Measurements from ENCODE around the gene PIWIL4. TPM values are rescaled to one million over a fixed set of nuclear protein-coding genes. Genes with fewer than 3 reads are reported as not detected.
"Not testable (repeated sequence)": the region's sequence is repeated elsewhere in the genome, so short reads cannot be mapped to it uniquely, and the experiment has no call there.

The PIWIL4 gene
- total RNA-seq, 1 experiment from 2014 or later, result 0.05 TPM

DNA sequence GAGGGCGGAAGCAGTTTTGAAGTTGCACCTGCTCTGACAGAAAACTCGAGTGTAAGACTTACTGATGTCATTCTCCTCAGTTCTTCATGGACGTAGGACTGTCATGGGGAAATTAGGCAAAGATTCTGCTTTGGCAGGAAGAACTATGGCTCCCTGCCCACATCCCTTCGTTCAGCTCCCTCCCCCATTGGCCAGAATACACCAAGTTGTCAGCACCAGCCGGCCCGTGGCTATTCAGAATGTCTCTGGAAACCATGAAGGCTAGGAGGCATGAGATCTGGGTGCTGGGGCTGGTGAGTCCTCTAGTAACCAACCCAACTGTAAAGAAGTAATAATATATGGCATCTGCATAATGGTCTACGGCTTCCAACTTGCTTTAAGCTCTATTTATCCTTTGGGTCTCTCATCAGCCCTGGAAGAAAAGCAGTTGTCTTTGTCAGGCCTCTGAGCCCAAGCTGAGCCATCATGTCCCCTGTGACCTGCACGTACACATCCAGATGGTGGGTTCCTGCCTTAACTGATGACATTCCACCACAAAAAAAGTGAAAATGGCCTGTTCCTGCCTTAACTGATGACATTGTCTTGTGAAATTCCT, 74.1 kb downstream of the PIWIL4 start:
- no peak for DNase-seq (ENCODE audit: low read depth in 1 of 2, low spot score in 2 of 2)
- Histone ChIP-seq H3K27ac (no peak overlapping the region), H3K27me3 (replicated peaks) (no peaks in the 10 kb centered on the region), H3K4me1 (replicated peaks) (no peaks in the 10 kb centered on the region), H3K9me3 (replicated peaks) (no peaks in the 10 kb centered on the region), H3K4me3 (no peak overlapping the region), H3K36me3 (no peaks in the 10 kb centered on the region)

DNA sequence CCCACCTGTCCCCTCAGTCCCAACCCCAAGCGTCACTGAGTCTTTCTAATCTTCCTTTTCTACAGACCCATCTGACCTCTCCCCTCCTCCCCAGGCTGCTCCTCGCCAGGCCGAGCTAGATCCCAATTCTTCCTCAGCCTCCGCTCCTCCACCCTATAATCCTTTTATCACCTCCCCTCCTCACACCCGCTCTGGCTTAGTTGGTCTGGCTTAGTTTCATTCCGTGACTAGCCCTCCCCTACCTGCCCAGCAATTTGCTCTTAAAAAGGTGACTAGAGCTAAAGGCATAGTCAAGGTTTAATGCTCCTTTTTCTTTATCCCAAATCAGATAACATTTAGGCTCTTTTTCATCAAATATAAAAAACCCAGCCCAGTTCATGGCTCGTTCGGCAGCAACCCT, 76.0 kb downstream of the PIWIL4 start:
- DNase-seq (ENCODE audit: low read depth in 1 of 2, low spot score in 2 of 2); H3K36me3 ChIP-seq; H3K4me3 ChIP-seq; H3K9me3 ChIP-seq (replicated peaks); H3K27ac ChIP-seq; H3K27me3 ChIP-seq (replicated peaks); H3K4me1 ChIP-seq (replicated peaks): not testable (repeated sequence)

DNA sequence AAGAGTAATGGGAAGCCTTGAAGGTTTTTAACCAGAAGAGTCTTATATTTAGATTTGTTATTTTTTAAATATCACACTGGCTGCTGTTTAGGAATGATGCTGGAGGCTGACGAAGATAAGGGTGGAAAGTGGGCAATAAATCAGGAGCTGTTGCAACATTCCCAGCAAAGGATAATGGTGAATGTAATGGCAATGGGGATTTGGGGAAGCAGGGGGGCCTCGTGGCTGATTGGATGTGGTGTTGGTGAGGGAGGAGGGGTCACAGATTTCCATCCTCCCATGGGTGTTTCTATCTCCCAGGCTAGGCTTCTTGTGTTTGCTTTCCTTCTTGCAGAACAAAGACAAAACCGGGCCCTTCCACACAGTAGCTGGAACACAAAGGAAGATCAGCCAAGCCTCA, 80.8 kb downstream of the PIWIL4 start:
- H3K27me3 ChIP-seq (replicated peaks), result no peaks in the 10 kb centered on the region
- H3K4me1 ChIP-seq (replicated peaks), result no peaks in the 10 kb centered on the region
- no peak overlapping the region for H3K27ac ChIP-seq
- H3K9me3 ChIP-seq (replicated peaks), result no peaks in the 10 kb centered on the region
- H3K4me3 ChIP-seq, result no peak overlapping the region
- no peak for DNase-seq (ENCODE audit: low read depth in 1 of 2, low spot score in 2 of 2)
- H3K36me3 ChIP-seq, result no peaks in the 10 kb centered on the region

DNA sequence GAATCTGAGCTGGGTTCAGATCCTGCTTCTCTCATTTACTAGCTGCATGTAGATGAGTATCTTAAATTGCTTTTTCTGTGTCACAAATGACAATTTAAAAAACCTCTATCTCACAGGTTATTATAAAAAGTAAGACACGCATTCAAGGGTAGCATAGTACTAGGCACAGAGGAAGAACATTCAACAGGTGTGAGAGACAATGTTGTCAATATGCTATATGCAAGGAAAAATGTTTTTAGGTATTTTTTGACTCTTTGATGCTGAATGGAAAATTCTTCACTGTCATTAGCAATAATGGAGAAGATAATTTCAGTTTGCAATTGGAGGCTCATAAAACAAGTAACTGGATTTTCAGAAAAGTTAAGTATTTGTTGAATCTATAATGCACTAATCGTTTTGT, 81.6 kb downstream of the PIWIL4 start:
- no peaks in the 10 kb centered on the region for H3K4me1 ChIP-seq (replicated peaks)
- H3K27ac ChIP-seq, result no peak overlapping the region
- H3K36me3 ChIP-seq, result no peaks in the 10 kb centered on the region
- no peaks in the 10 kb centered on the region for H3K27me3 ChIP-seq (replicated peaks)
- DNase-seq (ENCODE audit: low read depth in 1 of 2, low spot score in 2 of 2), result no peak
- no peaks in the 10 kb centered on the region for H3K9me3 ChIP-seq (replicated peaks)
- H3K4me3 ChIP-seq, result no peak overlapping the region

DNA sequence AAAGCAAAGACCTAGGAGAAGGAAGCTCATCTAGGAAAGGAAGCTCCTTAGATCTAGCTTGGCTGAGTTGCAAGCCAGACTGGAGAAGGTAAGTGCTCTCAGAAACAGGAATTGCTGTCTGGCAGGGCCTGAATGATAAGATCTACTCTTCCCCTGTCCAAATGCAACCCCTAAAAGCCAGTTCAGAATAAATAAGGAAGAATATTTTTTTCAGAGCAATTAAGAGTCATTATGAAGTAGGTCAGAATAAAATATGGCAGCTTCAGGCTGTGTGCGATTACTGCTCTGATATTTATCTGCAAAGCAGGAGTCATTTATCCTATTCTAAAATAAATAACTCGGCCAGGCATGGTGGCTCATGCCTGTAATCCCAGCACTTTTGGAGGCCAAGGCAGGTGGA, 82.1 kb downstream of the PIWIL4 start:
- H3K27ac ChIP-seq, result no peak overlapping the region
- H3K4me1 ChIP-seq (replicated peaks), result no peaks in the 10 kb centered on the region
- no peaks in the 10 kb centered on the region for H3K9me3 ChIP-seq (replicated peaks)
- no peak for DNase-seq (ENCODE audit: low read depth in 1 of 2, low spot score in 2 of 2)
- H3K36me3 ChIP-seq, result no peaks in the 10 kb centered on the region
- no peak overlapping the region for H3K4me3 ChIP-seq
- no peaks in the 10 kb centered on the region for H3K27me3 ChIP-seq (replicated peaks)

DNA sequence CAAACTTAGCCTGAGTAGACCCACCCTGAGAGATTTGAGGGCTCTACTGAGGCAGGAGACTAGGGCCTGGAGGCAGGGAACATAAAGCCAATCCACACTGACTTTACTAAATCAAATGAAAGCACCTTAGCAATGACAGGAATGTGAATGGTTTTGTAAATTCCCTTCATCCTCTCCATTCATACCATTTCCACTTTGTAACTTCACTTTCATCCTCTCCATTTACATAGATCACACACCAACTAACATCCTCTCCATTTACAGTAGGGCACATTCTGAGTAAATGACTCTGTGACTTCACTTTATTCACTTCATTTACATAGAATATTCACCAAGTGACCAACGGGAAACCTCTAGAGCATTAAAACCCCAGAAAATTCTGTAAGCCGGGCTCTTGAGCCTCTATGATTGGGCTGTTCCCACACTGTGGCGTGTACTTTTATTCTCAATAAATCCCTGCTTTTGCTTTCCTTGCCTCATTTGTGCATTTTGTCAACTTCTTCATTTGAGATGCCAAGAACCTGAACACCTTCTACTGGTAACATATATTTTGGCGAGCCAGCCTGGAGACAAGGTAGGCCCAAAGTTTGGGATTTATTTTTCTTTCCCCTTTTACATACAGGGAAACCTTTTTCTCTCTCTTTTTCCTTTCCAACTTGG, 82.9 kb downstream of the PIWIL4 start:
- DNase-seq (ENCODE audit: low read depth in 1 of 2, low spot score in 2 of 2), result no peak
- Histone ChIP-seq H3K36me3 (no peaks in the 10 kb centered on the region), H3K27me3 (replicated peaks) (no peaks in the 10 kb centered on the region), H3K9me3 (replicated peaks) (no peaks in the 10 kb centered on the region), H3K4me1 (replicated peaks) (no peaks in the 10 kb centered on the region), H3K27ac (no peak overlapping the region), H3K4me3 (no peak overlapping the region)

DNA sequence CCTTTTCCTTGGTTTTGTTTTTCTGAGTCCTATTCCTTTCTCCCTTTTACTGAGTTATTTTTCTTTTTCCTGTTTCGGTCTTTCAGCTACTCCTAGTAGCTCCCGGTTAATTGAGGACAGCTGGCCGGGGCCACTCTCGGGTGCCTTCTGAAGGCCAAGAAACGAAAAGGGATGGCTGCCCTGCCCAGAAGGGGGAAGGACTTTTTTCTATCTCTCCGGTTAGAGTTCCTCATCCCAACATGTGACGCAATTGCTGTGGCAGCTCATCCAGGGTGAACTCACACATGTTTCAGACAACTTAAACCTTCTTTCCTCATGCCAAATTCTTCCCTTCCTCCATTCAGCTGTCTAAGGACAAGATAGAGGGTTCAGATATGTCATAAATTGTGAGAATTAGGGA, 83.6 kb downstream of the PIWIL4 start:
- DNase-seq (ENCODE audit: low read depth in 1 of 2, low spot score in 2 of 2), result no peak
- Histone ChIP-seq H3K4me3 (no peak overlapping the region), H3K4me1 (replicated peaks) (no peaks in the 10 kb centered on the region), H3K27ac (no peak overlapping the region), H3K36me3 (no peaks in the 10 kb centered on the region), H3K9me3 (replicated peaks) (no peaks in the 10 kb centered on the region), H3K27me3 (replicated peaks) (no peaks in the 10 kb centered on the region)

DNA sequence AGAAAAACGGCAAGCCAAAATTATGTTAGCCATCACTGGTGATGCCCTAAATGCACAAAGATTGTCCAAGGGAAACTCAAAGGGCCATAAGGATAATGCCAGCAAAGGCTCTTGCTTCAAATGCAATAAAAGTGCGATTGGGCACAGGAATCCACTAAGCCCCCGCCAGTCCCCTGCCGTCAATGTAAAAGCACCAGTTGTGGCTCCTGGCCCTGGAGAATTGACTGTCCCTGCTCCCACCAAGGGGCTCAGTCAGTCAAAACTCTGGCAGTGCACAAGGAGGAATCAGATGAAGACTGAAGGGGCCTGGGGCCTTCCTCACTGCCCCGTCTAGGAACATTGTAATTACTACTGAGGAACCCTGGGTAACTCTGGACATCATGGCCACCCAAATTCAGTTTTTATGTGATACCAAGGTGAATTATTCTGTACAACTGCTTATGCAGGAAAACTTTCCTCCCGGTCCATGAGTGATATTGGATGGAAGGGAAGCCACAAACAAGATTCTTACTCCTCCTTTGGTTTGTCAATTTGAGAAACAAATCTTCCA, 85.6 kb downstream of the PIWIL4 start:
- Histone ChIP-seq H3K4me3 (no peak overlapping the region), H3K4me1 (replicated peaks) (no peaks in the 10 kb centered on the region), H3K36me3 (no peaks in the 10 kb centered on the region), H3K27me3 (replicated peaks) (no peaks in the 10 kb centered on the region), H3K27ac (no peak overlapping the region), H3K9me3 (replicated peaks) (no peaks in the 10 kb centered on the region)
- no peak for DNase-seq (ENCODE audit: low read depth in 1 of 2, low spot score in 2 of 2)

DNA sequence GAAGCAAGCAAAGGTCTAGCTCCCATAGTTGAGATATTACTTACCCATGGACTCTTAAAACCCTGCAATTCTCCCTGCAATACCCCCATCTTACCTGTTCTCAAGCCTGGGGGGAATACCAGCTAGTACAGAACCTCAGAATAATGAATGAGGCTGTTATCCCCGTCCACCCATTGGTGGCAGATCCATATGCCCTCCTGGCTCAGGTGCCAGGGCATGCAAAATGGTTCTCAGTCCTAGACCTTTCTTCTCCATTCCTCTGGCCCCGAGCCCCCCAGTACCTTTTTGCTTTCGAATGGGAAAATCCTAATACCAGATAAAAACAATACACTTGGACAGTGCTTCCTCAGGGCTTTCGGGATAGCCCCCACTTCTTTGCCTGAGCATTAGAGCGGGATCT, 86.4 kb downstream of the PIWIL4 start:
- Histone ChIP-seq H3K9me3 (replicated peaks) (no peaks in the 10 kb centered on the region), H3K4me1 (replicated peaks) (no peaks in the 10 kb centered on the region), H3K4me3 (no peak overlapping the region), H3K36me3 (no peaks in the 10 kb centered on the region), H3K27ac (no peak overlapping the region), H3K27me3 (replicated peaks) (no peaks in the 10 kb centered on the region)
- DNase-seq (ENCODE audit: low read depth in 1 of 2, low spot score in 2 of 2), result no peak

DNA sequence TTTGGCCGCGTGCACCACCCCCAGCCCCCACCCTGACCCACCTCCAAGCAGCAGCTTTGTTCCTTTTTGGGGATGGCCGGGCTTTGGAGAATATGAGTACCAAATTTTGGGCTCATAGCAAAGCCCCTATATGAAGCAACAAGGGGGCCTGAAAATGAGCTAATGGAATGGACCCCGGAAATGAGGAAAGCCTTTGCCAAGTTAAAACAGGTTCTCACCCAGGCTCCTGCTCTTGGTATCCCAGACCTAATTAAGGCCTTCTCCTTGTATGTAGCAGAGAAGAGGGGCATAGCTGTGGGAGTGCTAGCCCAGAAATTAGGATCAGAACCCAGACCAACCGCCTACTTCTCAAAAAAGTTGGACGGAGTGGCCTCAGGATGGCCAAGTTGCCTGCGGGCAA, 87.0 kb downstream of the PIWIL4 start:
- Histone ChIP-seq H3K9me3 (replicated peaks) (no peaks in the 10 kb centered on the region), H3K4me3 (no peak overlapping the region), H3K27ac (no peak overlapping the region), H3K36me3 (no peaks in the 10 kb centered on the region), H3K27me3 (replicated peaks) (no peaks in the 10 kb centered on the region), H3K4me1 (replicated peaks) (no peaks in the 10 kb centered on the region)
- no peak for DNase-seq (ENCODE audit: low read depth in 1 of 2, low spot score in 2 of 2)

DNA sequence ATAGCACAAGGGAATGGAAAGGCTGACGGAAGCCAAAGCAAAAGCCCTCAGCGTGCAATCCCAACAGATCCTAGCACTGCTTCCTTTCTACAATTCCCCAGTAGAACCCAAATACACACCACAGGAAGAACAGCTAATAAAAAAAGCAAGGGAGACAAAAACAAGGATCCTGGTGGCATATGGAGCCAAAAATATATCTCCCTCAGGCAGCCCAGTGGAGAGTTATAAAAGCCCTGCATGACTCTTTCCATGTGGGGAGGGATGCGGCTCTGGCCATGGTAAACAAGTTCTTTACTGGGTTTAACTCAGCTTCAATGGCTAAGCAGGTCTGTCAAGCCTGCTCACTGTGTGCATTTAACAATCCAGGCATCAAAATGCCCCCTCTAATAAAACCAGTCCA, 88.1 kb downstream of the PIWIL4 start:
- Histone ChIP-seq H3K36me3 (no peaks in the 10 kb centered on the region), H3K4me1 (replicated peaks) (no peaks in the 10 kb centered on the region), H3K4me3 (no peak overlapping the region), H3K9me3 (replicated peaks) (no peaks in the 10 kb centered on the region), H3K27ac (no peak overlapping the region), H3K27me3 (replicated peaks) (no peaks in the 10 kb centered on the region)
- DNase-seq (ENCODE audit: low read depth in 1 of 2, low spot score in 2 of 2), result no peak

DNA sequence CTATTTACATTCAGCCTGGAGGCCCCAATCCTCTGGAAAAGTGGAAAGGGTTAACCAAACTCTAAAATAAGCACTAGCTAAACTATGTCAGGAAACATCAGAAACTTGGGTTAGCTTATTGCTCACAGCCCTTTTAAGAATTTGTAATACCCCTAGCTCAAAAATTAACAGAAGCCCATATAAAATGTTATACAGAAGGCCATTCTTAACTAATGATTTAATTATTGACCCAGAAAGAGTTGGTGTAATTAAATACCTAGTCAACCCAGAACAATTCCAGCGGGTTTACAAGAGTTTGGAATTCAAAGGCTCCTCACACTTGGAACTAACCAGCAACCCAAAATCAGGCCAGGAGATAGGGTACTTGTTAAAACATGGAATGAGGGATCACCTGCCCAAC, 88.8 kb downstream of the PIWIL4 start:
- H3K4me1 ChIP-seq (replicated peaks), result no peaks in the 10 kb centered on the region
- no peaks in the 10 kb centered on the region for H3K27me3 ChIP-seq (replicated peaks)
- DNase-seq (ENCODE audit: low read depth in 1 of 2, low spot score in 2 of 2), result no peak
- no peak overlapping the region for H3K27ac ChIP-seq
- no peak overlapping the region for H3K4me3 ChIP-seq
- H3K36me3 ChIP-seq, result no peaks in the 10 kb centered on the region
- H3K9me3 ChIP-seq (replicated peaks), result no peaks in the 10 kb centered on the region

DNA sequence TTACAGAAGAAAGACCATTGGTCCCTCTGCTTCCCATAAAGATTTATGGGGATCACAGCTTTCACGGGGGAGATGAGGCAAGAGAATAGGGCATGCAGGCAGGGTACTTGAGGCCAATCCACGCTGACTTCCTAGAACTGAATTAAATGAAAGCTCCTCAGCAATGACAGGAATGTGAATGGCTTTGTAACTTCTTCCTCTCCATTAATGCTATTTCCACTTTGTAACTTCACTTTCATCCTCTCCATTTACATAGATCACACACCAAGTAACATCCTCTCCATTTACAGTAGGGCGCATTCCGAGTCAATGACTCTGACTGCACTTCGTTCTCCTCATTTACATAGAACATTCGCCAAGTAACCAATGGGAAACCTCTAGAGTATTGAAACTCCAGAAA, 89.8 kb downstream of the PIWIL4 start:
- no peaks in the 10 kb centered on the region for H3K36me3 ChIP-seq
- H3K27ac ChIP-seq, result no peak overlapping the region
- H3K4me3 ChIP-seq, result no peak overlapping the region
- no peaks in the 10 kb centered on the region for H3K27me3 ChIP-seq (replicated peaks)
- no peak for DNase-seq (ENCODE audit: low read depth in 1 of 2, low spot score in 2 of 2)
- no peaks in the 10 kb centered on the region for H3K4me1 ChIP-seq (replicated peaks)
- no peaks in the 10 kb centered on the region for H3K9me3 ChIP-seq (replicated peaks)

DNA sequence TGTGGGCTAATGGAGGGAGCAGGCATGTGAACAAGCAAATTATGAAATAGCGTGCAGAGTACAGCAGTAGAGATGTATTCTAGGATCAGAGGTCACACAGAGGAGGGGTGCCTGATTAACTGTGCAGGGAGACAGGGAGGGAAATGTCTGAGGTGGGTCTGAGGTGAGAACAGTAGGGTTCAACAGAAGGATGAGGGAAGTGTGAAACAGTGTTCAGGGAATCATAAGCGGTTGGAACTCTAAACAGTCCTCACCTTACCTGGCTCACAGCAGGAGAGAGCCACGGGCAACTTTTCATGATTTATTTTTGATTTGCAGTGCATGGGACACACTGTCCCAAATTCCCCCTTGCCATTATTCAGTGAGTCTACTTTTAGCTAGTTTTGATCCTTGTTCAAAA, 90.5 kb downstream of the PIWIL4 start:
- Histone ChIP-seq H3K36me3 (no peaks in the 10 kb centered on the region), H3K4me1 (replicated peaks) (no peaks in the 10 kb centered on the region), H3K9me3 (replicated peaks) (no peaks in the 10 kb centered on the region), H3K27me3 (replicated peaks) (no peaks in the 10 kb centered on the region), H3K4me3 (no peak overlapping the region), H3K27ac (no peak overlapping the region)
- DNase-seq (ENCODE audit: low read depth in 1 of 2, low spot score in 2 of 2), result no peak

DNA sequence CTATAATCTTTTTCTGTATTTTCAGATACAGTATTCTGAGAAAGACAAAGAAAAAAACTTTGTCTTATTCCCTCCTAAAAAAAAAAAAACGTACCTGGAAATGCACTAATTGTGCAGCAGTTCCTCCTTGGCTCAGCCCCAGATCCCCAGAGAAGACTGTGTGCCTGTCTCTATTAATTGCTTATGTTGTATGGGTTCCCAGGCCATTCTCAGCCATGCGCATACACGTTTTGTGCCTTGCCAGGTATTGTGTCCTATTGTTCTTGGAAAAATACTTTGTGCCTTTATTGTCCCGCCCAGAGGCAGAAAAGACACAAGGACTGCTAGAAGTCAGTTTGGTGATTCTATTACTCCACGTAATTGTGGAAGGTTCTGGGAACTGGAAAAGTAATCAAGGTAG, 91.2 kb downstream of the PIWIL4 start:
- DNase-seq (ENCODE audit: low read depth in 1 of 2, low spot score in 2 of 2), result no peak
- Histone ChIP-seq H3K4me1 (replicated peaks) (no peaks in the 10 kb centered on the region), H3K36me3 (no peaks in the 10 kb centered on the region), H3K27ac (no peak overlapping the region), H3K27me3 (replicated peaks) (no peaks in the 10 kb centered on the region), H3K9me3 (replicated peaks) (no peaks in the 10 kb centered on the region), H3K4me3 (no peak overlapping the region)
